ENCODE data around the gene ALDH3B2.

ALDH3B2 gene

DNA sequence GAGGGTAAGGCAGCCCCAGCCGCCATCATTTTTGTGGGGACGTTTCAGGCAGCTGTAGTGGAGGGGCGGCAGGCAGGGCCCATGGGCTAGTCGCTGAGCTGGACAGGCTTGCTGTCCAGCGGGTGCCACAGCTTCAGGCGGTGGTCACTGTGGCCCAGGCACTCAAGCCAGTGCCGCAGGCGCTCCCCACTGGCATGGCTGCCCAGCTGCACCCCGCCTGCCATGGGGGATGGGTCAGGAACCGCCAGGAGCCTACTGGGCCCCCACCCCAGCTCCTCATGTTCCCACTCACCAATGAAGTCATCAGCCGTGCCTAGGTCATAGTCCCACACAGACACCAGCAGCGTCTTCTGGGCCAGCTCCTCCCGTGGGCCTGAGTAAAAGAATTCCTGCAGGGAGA lies 61.7 kb downstream of the ALDH3B2 start:
- DNase-seq: no peak

Measured in retina (tissue), 1 donor.